Stimulated activated CD8-positive, alpha-beta memory T cell treated with anti-CD3 and anti-CD28 coated beads, Interleukin-15, amount 100 ng/mL, for 4 hours (primary cell): ENCODE results near the gene ACSS1.
A peak's percentile ranks its signal among the peaks of the same experiment; 100 is the strongest.

Experiments
- DNase-seq, 2 donors: peaks; one replicate each; pipeline ENCODE4 v3.0.0-alpha.2; 2020; ENCODE audit warnings: low read depth in 2 of 2

Gene ACSS1

GRCh38 chr20:25078662-25079061, 20.7 kb upstream of the ACSS1 start:
- DNase-seq, result no peak

GRCh38 chr20:25077610-25078169, 19.8 kb upstream of the ACSS1 start:
- DNase-seq, result no peak

- DNase-seq, result no peak
Observed at GRCh38 chr20:25076731-25077609, 19.0 kb upstream of the ACSS1 start.

- DNase-seq, result no peak
Observed at GRCh38 chr20:25076201-25076600, 18.3 kb upstream of the ACSS1 start.

- no peak for DNase-seq
Observed at GRCh38 chr20:25073544-25073943, 15.6 kb upstream of the ACSS1 start.

- DNase-seq, result no peak
Observed at GRCh38 chr20:25072226-25072811, 14.4 kb upstream of the ACSS1 start.

GRCh38 chr20:25071734-25072133, 13.8 kb upstream of the ACSS1 start:
- no peak for DNase-seq

GRCh38 chr20:25070821-25071473, 13.0 kb upstream of the ACSS1 start:
- DNase-seq, result no peak

GRCh38 chr20:25067102-25067987, 9.4 kb upstream of the ACSS1 start:
- no peak for DNase-seq

GRCh38 chr20:25066386-25066785, 8.4 kb upstream of the ACSS1 start:
- no peak for DNase-seq

- peak; percentile 27 to 47 for DNase-seq
Observed at GRCh38 chr20:25065625-25066338, 7.8 kb upstream of the ACSS1 start.

- DNase-seq, result no peak
Observed at GRCh38 chr20:25065072-25065624, 7.2 kb upstream of the ACSS1 start.

GRCh38 chr20:25064561-25065071, 6.7 kb upstream of the ACSS1 start:
- no peak for DNase-seq

GRCh38 chr20:25063981-25064380, 6.0 kb upstream of the ACSS1 start:
- no peak for DNase-seq

GRCh38 chr20:25063546-25063945, 5.6 kb upstream of the ACSS1 start:
- no peak for DNase-seq

GRCh38 chr20:25062841-25063240, 4.9 kb upstream of the ACSS1 start:
- no peak for DNase-seq

- DNase-seq, result no peak
Observed at GRCh38 chr20:25061821-25062530, 4.0 kb upstream of the ACSS1 start.

- DNase-seq, result no peak
Observed at GRCh38 chr20:25061103-25061799, 3.3 kb upstream of the ACSS1 start.

GRCh38 chr20:25059866-25060465, 2.0 kb upstream of the ACSS1 start:
- DNase-seq, result no peak
